ENCODE results near the gene SUB1. TPM values are rescaled to one million over a fixed set of nuclear protein-coding genes. Genes with fewer than 3 reads are reported as not detected.

SUB1 gene
- polyA plus RNA-seq, 1 donor from 2014 or later, result 688 TPM

DNA sequence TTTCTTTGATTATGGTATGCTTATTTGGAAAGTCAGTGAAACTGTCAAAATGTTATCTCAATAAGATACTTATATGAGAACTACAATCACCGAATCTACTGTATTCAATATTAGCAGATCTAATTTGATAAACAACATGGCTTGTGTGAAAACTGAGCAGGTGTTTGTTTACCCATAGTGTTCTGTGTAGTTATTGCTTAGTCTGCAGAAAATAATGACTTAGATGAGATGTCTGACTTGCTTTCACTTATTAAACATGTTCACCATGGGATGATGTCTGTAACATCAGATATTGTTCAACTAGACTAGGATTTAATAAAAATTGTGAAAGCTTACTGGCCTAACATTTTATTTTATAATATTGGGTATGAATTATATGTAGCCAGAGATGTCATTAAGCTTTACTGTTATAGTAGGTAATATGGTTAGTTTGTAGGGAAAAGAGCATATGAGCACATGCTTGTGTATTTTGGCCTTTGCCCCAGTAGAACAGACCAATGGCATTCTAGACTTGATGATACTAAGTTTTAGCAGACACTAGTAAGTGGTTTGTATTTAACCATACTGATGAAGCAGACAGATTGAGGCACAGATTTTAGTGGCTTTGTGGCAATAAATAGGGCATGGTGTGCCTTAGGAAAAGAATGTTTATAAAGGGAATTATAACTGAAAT is 16.4 kb downstream of the SUB1 start:
- peak overlapping the region in 1 of 3 donors; percentile 18 for H3K27ac Mint-ChIP-seq
- H3K36me3 Mint-ChIP-seq, result peaks cover 6% of the 10 kb centered on the region
- H3K4me1 Mint-ChIP-seq, result peaks cover 13 to 19% (median 13%) of the 10 kb centered on the region in 3 donors
- H3K9me3 Mint-ChIP-seq, result no peaks in the 10 kb centered on the region
- no peak overlapping the region for H3K4me3 Mint-ChIP-seq
- H3K27me3 Mint-ChIP-seq, result no peaks in the 10 kb centered on the region

GRCh38 chr5:32602906-32603305 is 17.5 kb downstream of the SUB1 start:
- Mint-ChIP-seq H3K27ac (peak overlapping the region in 1 of 3 donors; percentile 16), H3K4me1 (peaks cover 6 to 10% (median 6%) of the 10 kb centered on the region in 3 donors), H3K27me3 (no peaks in the 10 kb centered on the region), H3K9me3 (no peaks in the 10 kb centered on the region), H3K4me3 (no peak overlapping the region), H3K36me3 (peaks cover 4% of the 10 kb centered on the region)

DNA sequence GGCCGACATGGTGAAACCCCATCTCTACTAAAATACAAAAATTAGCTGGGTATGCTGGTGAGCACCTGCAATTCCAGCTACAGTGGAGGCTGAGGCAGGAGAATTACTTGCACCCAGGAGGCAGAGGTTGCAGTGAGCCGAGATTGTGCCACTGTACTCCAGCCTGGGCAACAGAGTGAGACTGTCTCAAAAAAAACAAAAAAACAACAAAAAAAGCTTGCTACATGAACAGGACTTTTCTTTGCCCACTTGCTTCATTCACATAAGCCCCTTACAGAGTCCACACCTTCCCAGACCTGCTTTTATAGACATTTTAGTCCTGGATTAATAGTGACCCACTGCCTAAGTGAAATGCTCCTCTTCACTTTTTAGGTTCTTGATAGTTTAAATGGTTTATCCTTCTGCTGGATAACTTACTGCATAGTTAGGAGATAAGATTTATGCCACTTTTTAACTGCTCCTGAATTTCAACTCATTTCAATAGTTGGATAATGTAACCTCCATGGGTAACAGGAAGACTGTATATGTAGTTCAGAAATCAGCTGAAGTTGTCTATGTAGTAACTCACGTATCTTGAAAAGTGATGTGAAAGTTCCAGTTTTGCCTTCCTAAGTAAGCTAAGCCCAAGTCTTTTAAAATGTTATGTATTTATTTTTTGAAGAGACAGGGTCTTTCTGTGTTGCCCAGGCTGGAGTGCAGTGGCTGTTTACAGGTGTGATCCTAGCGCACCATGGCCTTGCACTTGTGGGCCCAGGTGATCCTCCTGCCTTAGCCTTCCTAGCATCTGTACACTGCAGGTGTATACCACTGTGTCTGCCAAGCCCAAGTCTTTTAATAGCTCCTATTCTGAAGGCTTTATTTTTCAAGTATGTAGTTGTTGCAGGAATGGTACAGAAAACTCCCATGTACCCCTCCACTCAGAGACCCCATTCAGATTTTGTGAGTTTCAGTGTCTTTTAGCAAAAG is 19.7 kb downstream of the SUB1 start:
- peak overlapping the region in 1 of 3 donors; percentile 88 for H3K27ac Mint-ChIP-seq

DNA sequence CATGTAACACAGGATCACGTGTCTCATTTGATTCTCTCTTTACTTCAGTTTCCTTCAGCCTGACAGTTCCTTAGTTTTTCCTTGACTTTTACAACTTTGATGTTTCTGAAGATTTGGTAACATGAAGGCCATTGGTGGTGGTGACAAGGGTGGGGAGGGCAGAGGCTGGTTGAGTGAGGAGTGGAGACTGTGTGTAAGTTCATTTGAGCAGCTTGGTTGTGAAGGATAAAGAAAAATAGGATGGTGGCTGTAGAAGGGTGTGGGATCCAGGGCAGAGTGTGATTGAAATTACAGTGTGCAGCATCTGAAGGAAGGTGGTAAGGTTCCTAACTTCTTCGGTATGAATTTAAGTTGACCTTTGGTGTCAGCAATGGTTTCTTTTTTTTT is 20.4 kb downstream of the SUB1 start:
- Mint-ChIP-seq H3K27me3 (no peaks in the 10 kb centered on the region), H3K9me3 (no peaks in the 10 kb centered on the region), H3K27ac (peak overlapping the region in 1 of 3 donors; percentile 88), H3K36me3 (peaks cover 4% of the 10 kb centered on the region), H3K4me3 (no peak overlapping the region), H3K4me1 (peaks cover 2 to 6% (median 4%) of the 10 kb centered on the region in 3 donors)

More for the DNA sequence above, 19.7 kb downstream of the SUB1 start:
- Mint-ChIP-seq H3K36me3 (peaks cover 4% of the 10 kb centered on the region), H3K4me1 (peaks cover 2 to 6% (median 4%) of the 10 kb centered on the region in 3 donors), H3K9me3 (no peaks in the 10 kb centered on the region), H3K27me3 (no peaks in the 10 kb centered on the region), H3K4me3 (no peak overlapping the region)

DNA sequence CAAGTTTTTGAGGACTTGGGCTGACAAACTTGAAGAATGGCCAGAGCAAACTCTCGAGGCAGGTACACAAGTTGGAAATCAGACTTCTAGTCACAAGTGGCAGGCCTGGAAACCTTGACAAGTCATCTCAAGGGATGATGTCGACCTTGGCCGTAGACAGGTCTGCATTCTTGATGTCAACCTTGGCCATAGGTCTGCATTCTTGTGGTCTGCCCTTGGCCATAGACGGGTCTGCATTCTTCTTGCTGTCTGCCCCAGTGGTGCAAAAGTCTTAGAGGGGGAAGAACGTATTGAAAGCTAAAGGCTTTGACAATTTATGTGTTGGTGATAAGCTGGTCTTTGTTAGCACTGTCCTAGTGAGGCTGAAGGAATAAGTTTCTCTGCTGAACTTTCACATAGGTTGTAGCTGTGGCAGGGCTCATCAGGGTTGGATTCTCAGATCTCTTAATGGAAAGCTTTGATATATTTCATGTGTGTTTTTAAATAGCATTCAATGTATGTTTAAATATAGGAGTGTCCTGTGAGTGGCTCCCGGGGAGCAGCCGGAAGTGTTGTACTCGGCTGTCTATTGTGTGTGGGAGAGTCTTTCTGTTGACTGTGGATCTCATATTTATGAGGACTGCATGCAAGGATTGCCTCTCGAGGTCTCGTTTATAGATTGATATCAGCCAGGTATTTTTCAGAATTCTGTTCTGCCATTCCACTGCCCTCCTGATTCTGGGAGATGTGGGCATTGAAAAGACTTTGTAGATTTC is 27.0 kb downstream of the SUB1 start:
- Mint-ChIP-seq H3K4me3 (no peak overlapping the region), H3K27ac (no peak overlapping the region), H3K9me3 (no peaks in the 10 kb centered on the region), H3K27me3 (no peaks in the 10 kb centered on the region), H3K36me3 (peaks cover 1% of the 10 kb centered on the region), H3K4me1 (peaks cover 3 to 5% (median 3%) of the 10 kb centered on the region in 3 donors)

DNA sequence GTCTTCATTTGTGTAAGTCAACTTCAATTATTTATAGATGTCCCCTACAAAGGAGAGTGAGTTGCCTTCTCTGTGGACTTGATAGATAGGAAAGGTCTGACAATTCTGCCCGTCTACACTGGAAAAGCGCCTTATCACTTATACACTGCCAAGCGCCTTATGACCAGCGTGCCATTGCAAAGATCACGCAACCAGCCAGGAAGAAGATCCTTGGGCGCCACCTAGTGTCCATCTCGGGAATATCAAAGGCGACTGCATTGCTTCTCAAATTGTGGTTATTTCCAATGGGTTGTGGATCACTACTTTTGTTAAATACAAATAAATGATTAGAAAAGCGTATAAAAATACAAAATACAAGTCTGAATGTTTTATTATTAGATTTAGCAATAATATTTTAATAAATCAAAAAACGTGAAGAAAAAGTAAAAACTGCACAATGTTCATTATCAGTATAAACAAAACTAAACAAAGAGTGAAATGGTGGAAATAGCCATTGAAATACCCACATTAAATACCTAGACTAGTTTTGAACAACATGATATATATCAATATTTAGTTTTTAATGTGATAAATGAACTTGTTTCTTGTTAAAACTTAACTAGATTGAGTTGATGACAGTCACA is 27.8 kb downstream of the SUB1 start:
- Mint-ChIP-seq H3K27me3 (no peaks in the 10 kb centered on the region), H3K4me3 (no peak overlapping the region), H3K27ac (no peak overlapping the region), H3K4me1 (peaks cover 3 to 5% (median 3%) of the 10 kb centered on the region in 3 donors), H3K9me3 (no peaks in the 10 kb centered on the region), H3K36me3 (peaks cover 1% of the 10 kb centered on the region)

DNA sequence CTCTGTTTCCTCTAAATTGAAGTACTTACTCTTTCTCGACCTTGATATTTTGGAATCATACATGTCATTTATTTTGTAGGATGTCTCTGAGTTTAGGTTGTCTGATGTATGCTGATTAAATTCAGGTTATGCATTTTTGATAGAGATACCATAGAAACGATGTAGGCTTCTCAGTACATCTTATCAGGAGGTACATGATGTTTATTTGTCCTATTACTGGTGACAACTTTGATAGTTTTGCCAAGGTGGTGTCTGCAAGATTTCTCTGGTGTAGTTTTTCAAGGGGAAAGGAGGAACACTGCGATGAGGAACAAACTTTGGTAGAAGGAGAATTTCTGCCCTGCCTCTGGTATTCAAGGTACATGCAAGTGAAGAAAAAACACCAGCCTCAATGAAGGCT is 29.9 kb downstream of the SUB1 start:
- no peak overlapping the region for H3K27ac Mint-ChIP-seq

GRCh38 chr5:32618962-32619361 is 33.6 kb downstream of the SUB1 start:
- H3K27ac Mint-ChIP-seq, result no peak overlapping the region
- H3K27me3 Mint-ChIP-seq, result peaks cover 9% of the 10 kb centered on the region
- peaks cover 8% of the 10 kb centered on the region for H3K36me3 Mint-ChIP-seq
- H3K4me1 Mint-ChIP-seq, result no peaks in the 10 kb centered on the region
- H3K9me3 Mint-ChIP-seq, result no peaks in the 10 kb centered on the region
- H3K4me3 Mint-ChIP-seq, result no peak overlapping the region

More for the DNA sequence above, 29.9 kb downstream of the SUB1 start:
- Mint-ChIP-seq H3K27me3 (no peaks in the 10 kb centered on the region), H3K4me1 (peaks cover 3 to 5% (median 3%) of the 10 kb centered on the region in 3 donors), H3K9me3 (no peaks in the 10 kb centered on the region), H3K4me3 (no peak overlapping the region), H3K36me3 (peaks cover 5% of the 10 kb centered on the region)

GRCh38 chr5:32621256-32621655 is 35.9 kb downstream of the SUB1 start:
- peaks cover 13% of the 10 kb centered on the region for H3K27me3 Mint-ChIP-seq
- no peak overlapping the region for H3K4me3 Mint-ChIP-seq
- no peaks in the 10 kb centered on the region for H3K9me3 Mint-ChIP-seq
- peaks cover 8% of the 10 kb centered on the region for H3K36me3 Mint-ChIP-seq
- H3K4me1 Mint-ChIP-seq, result no peaks in the 10 kb centered on the region
- no peak overlapping the region for H3K27ac Mint-ChIP-seq

- H3K4me1 Mint-ChIP-seq, result no peaks in the 10 kb centered on the region
- H3K4me3 Mint-ChIP-seq, result no peak overlapping the region
- H3K36me3 Mint-ChIP-seq, result peaks cover 5% of the 10 kb centered on the region
- no peak overlapping the region for H3K27ac Mint-ChIP-seq
- H3K27me3 Mint-ChIP-seq, result peaks cover 13% of the 10 kb centered on the region
- H3K9me3 Mint-ChIP-seq, result no peaks in the 10 kb centered on the region
Observed at GRCh38 chr5:32625106-32625505, 39.7 kb downstream of the SUB1 start.

- Mint-ChIP-seq H3K36me3 (peaks cover 5% of the 10 kb centered on the region), H3K9me3 (no peaks in the 10 kb centered on the region), H3K4me3 (no peak overlapping the region), H3K27ac (no peak overlapping the region), H3K27me3 (peaks cover 13% of the 10 kb centered on the region), H3K4me1 (no peaks in the 10 kb centered on the region)
Observed at GRCh38 chr5:32625547-32625946, 40.2 kb downstream of the SUB1 start.

DNA sequence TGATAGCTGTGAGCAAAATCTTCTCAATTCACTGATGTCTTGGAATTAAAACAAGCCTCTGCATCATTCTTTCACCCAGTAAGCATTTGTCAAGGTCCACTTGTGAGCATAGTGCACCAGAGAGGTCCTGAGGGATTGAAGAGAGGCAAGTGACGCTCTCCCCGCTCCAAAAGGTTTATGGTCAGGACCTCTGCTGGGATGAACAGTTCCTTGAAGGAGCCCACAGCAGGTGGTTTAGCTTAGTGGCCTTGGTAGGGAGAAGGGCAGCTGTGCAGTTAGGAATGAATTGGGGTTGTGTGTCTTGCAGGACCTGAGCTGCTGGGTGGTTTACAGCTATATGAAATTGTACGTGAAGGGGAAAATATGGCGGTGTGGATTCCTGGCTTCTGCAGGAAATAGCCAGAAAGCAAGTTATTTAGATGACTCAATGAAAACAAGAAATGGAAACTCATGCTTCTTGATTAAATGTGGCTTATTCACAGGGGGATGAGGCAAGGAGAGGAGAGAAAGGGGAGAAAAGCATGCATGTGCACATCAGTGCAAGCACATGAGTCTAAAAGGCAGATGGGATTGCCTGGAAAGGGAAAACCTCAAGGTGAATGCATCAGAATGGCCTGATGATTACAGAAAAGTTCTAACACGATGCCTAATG is 42.0 kb downstream of the SUB1 start:
- Mint-ChIP-seq H3K27me3 (peaks cover 17% of the 10 kb centered on the region), H3K27ac (no peak overlapping the region), H3K9me3 (no peaks in the 10 kb centered on the region), H3K36me3 (no peaks in the 10 kb centered on the region), H3K4me1 (no peaks in the 10 kb centered on the region), H3K4me3 (no peak overlapping the region)

DNA sequence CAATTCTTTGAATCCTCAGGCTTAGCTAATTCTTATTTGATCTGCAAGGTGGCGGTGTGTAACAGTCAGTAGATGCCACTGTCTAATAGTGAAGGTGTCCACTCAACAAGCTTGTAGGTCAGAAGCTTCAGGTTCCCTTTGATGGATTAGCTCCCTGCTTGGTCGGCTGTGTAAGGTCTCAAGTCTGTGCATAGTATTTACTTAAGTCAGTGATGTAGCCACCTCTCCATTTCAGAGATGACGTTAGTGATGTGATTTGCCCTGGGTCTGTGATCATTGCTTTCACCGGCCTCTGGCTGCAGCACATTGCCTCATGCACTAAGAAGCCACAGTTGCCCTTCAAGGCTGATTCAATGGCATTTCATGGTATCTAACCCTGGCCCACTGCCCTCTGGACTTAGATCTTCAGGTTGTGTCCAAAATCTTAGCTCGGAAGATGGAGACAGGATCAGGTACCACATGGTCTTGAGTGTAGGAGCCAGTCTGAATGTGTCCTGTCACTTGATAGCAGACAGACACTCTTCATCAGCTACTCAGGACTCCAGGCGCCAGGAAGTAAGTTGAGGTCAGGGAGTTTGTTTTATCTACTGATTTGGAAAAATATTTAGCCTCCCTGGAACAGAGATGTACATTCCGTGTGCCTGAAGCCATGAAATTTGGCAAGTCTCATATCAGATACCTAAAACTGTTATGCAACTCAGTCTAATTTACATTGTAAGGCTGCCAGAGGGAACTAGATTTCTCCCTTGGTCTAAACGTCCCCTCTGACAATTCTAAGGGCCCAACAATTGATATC is 42.9 kb downstream of the SUB1 start:
- no peaks in the 10 kb centered on the region for H3K9me3 Mint-ChIP-seq
- no peaks in the 10 kb centered on the region for H3K36me3 Mint-ChIP-seq
- no peaks in the 10 kb centered on the region for H3K4me1 Mint-ChIP-seq
- no peak overlapping the region for H3K4me3 Mint-ChIP-seq
- H3K27me3 Mint-ChIP-seq, result peaks cover 11% of the 10 kb centered on the region
- no peak overlapping the region for H3K27ac Mint-ChIP-seq
